HepG2 (cell line): ENCODE results near the gene IL1B. TPM values are rescaled to one million over a fixed set of nuclear protein-coding genes. Genes with fewer than 3 reads are reported as not detected.

Experiments used
- GATAD2A ChIP-seq: IDR thresholded peaks from 2 replicates; pipeline ENCODE4 v1.6.1; 2016
- NCOA5 ChIP-seq: sonication (generic); formaldehyde crosslinking; IDR thresholded peaks from 2 replicates; pipeline ENCODE4 v1.4.0; 2020; ENCODE audit warnings: missing genetic modification reagents
- NFATC3 ChIP-seq: sonication (generic); formaldehyde crosslinking; IDR thresholded peaks from 2 replicates; pipeline ENCODE4 v1.5.1; 2020; ENCODE audit warnings: mild to moderate bottlenecking, missing genetic modification reagents
- NR2F6 ChIP-seq, 2 experiments: IDR thresholded peaks; 2 replicates each; pipeline ENCODE4 v1.6.1; 2016; ENCODE audit warnings: antibody characterized with exemption in 1 of 2, mild to moderate bottlenecking in 1 of 2
- PRDM10 ChIP-seq: sonication (generic); formaldehyde crosslinking; IDR thresholded peaks from 2 replicates; pipeline ENCODE4 v1.4.0; 2020; ENCODE audit warnings: low read depth, missing genetic modification reagents
- SAFB2 ChIP-seq: sonication (generic); formaldehyde crosslinking; IDR thresholded peaks from 2 replicates; pipeline ENCODE4 v1.5.1; 2020; ENCODE audit warnings: missing genetic modification reagents, low read depth, mild to moderate bottlenecking, borderline replicate concordance
- SNAPC5 ChIP-seq: sonication (generic); formaldehyde crosslinking; IDR thresholded peaks from 2 replicates; pipeline ENCODE4 v1.8.1; 2023; ENCODE audit warnings: mild to moderate bottlenecking, missing genetic modification reagents, borderline replicate concordance
- SOX13 ChIP-seq, 3 experiments: fragments of 450-650 bp in 1 of 3; sonication (generic) in 1 of 3; formaldehyde crosslinking in 1 of 3; IDR thresholded peaks in 2 of 3; conservative IDR thresholded peaks in 1 of 3; 2 replicates each; pipeline versions ENCODE4 v1.5.0 to v1.6.1; 2016 to 2020; ENCODE audit warnings: antibody characterized with exemption in 1 of 3, mild to moderate bottlenecking in 1 of 3, missing compliant biosample characterization in 1 of 3, missing genetic modification reagents in 1 of 3, moderate library complexity in 1 of 3
- SOX5 ChIP-seq: IDR thresholded peaks from 2 replicates; pipeline ENCODE4 v1.6.1; 2016; ENCODE audit warnings: borderline replicate concordance
- U2AF1 ChIP-seq: fragments of 200-400 bp; formaldehyde crosslinking; optimal IDR thresholded peaks from 2 replicates; pipeline ENCODE3; 2017; ENCODE audit warnings: mild to moderate bottlenecking, low read depth, low read length
- XRCC5 ChIP-seq: fragments of 200-400 bp; formaldehyde crosslinking; optimal IDR thresholded peaks from 2 replicates; pipeline ENCODE3; 2017; ENCODE audit warnings: mild to moderate bottlenecking, low read length
- ZMYM4 ChIP-seq: sonication (generic); formaldehyde crosslinking; IDR thresholded peaks from 2 replicates; pipeline ENCODE4 v1.8.1; 2023; ENCODE audit warnings: mild to moderate bottlenecking, missing genetic modification reagents
- ZNF121 ChIP-seq: sonication (generic); formaldehyde crosslinking; IDR thresholded peaks from 2 replicates; pipeline ENCODE4 v1.5.0; 2020; ENCODE audit warnings: mild to moderate bottlenecking, missing genetic modification reagents
- ZNF549 ChIP-seq: sonication (generic); formaldehyde crosslinking; IDR thresholded peaks from 2 replicates; pipeline ENCODE4 v1.5.0; 2020; ENCODE audit warnings: missing genetic modification reagents
- ZNF841 ChIP-seq: sonication (generic); formaldehyde crosslinking; IDR thresholded peaks from 2 replicates; pipeline ENCODE4 v1.8.1; 2023; ENCODE audit warnings: missing genetic modification reagents, borderline replicate concordance
- polyA plus RNA-seq, 8 experiments: library from polyadenylated mRNA; depleted of rRNA in 3 of 8; stranded (reverse) in 7 of 8; unstranded in 1 of 8; fragments of >200 nt; fragmentation: Illumina TruSeq in 4 of 8; extraction: Trizol in 4 of 8; gene quantifications; 2 replicates each; pipeline versions ENCODE4 v1.2.1 to v1.2.3, GENCODE V29; 2011 to 2016; ENCODE audit warnings: low read depth in 4 of 8, missing spikeins in 1 of 8, mixed read lengths in 1 of 8; ENCODE audit not compliant: insufficient read depth in 1 of 8
- total RNA-seq, 5 experiments: library from RNA; depleted of rRNA; stranded (reverse); fragments of >200 nt; fragmentation: Illumina TruSeq; extraction: Trizol; gene quantifications; 2 replicates each; pipeline ENCODE4 v1.2.3, GENCODE V29; 2016; ENCODE audit warnings: low read depth in 1 of 5
- TF ChIP-seq, protein P1 (sequence below): sonication (generic); formaldehyde crosslinking; IDR thresholded peaks from 2 replicates; pipeline ENCODE4 v1.4.0; 2020; ENCODE audit warnings: missing genetic modification reagents, borderline replicate concordance
- TF ChIP-seq, protein P2 (sequence below): sonication (generic); formaldehyde crosslinking; IDR thresholded peaks from 2 replicates; pipeline ENCODE4 v1.4.0; 2020; ENCODE audit warnings: mild to moderate bottlenecking, missing genetic modification reagents

IL1B gene
- total and polyA plus RNA-seq, 2 of the 13 experiments (the other 11 are each of a cell fraction or from before 2014, with no cell fraction given), result 0.18 TPM; not detected in 1

DNA sequence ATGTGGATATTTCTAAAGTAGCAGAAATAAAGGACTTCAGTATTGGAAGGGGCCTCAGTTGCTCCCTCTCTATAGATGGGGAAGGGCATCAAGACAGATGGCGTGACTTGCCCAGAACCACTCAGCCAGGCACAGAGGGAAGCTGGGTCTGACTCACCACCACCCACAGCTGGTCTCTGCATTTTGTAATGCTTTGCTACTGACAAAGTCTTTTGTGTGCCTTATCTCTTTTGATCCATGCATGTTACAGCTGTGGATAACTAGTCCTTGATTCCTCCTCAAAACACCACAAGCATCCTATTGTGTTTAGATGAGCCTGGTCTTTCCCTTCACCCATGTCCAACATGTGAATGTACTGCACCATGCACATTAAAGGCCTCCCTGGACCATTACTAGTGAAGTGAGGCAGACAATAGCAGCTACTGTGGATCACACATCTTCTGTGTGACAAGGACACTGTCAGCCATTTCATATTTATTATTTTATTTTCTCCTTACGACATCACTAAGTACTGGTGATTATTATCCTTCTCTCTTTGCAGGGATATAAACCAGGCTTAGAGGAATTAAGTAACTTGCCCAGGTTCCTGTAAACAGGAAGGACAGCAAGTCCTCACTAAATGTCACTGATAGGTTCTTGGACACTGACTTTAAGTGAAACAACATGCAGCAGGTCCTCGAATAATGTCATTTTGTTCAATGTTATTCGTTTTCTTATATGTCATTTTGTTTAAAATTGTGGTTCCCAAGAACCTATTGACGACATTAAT lies 44.8 kb upstream of the IL1B start (continued):
- TF ChIP-seq, protein P1, sequence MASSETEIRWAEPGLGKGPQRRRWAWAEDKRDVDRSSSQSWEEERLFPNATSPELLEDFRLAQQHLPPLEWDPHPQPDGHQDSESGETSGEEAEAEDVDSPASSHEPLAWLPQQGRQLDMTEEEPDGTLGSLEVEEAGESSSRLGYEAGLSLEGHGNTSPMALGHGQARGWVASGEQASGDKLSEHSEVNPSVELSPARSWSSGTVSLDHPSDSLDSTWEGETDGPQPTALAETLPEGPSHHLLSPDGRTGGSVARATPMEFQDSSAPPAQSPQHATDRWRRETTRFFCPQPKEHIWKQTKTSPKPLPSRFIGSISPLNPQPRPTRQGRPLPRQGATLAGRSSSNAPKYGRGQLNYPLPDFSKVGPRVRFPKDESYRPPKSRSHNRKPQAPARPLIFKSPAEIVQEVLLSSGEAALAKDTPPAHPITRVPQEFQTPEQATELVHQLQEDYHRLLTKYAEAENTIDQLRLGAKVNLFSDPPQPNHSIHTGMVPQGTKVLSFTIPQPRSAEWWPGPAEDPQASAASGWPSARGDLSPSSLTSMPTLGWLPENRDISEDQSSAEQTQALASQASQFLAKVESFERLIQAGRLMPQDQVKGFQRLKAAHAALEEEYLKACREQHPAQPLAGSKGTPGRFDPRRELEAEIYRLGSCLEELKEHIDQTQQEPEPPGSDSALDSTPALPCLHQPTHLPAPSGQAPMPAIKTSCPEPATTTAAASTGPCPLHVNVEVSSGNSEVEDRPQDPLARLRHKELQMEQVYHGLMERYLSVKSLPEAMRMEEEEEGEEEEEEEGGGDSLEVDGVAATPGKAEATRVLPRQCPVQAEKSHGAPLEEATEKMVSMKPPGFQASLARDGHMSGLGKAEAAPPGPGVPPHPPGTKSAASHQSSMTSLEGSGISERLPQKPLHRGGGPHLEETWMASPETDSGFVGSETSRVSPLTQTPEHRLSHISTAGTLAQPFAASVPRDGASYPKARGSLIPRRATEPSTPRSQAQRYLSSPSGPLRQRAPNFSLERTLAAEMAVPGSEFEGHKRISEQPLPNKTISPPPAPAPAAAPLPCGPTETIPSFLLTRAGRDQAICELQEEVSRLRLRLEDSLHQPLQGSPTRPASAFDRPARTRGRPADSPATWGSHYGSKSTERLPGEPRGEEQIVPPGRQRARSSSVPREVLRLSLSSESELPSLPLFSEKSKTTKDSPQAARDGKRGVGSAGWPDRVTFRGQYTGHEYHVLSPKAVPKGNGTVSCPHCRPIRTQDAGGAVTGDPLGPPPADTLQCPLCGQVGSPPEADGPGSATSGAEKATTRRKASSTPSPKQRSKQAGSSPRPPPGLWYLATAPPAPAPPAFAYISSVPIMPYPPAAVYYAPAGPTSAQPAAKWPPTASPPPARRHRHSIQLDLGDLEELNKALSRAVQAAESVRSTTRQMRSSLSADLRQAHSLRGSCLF, result no peak
- TF ChIP-seq XRCC5 (no peak), NCOA5 (CRISPR knock-in tag) (no peak), SOX13 (IDR thresholded peaks at IDR 0.05) (no peak), SOX13 (CRISPR knock-in tag; conservative IDR thresholded peaks at IDR 0.05 in 1 of 2, IDR thresholded peaks at IDR 0.05 in 1 of 2) (peak in 1 of 2 experiments; percentile 87; a peak in 2 of 4 replicates), ZNF549 (CRISPR knock-in tag) (no peak), SAFB2 (CRISPR knock-in tag) (no peak), U2AF1 (no peak), SOX5 (CRISPR knock-in tag) (peak; percentile 91), ZNF121 (CRISPR knock-in tag) (no peak), ZMYM4 (no peak), NR2F6 (IDR thresholded peaks at IDR 0.05) (no peak), NR2F6 (CRISPR knock-in tag; IDR thresholded peaks at IDR 0.05) (no peak), SNAPC5 (CRISPR knock-in tag) (no peak), NFATC3 (CRISPR knock-in tag) (no peak), ZNF841 (no peak), GATAD2A (CRISPR knock-in tag) (peak; percentile 47; the same call in 1 of the 2 replicates), PRDM10 (CRISPR knock-in tag) (no peak)
- TF ChIP-seq, protein P2, sequence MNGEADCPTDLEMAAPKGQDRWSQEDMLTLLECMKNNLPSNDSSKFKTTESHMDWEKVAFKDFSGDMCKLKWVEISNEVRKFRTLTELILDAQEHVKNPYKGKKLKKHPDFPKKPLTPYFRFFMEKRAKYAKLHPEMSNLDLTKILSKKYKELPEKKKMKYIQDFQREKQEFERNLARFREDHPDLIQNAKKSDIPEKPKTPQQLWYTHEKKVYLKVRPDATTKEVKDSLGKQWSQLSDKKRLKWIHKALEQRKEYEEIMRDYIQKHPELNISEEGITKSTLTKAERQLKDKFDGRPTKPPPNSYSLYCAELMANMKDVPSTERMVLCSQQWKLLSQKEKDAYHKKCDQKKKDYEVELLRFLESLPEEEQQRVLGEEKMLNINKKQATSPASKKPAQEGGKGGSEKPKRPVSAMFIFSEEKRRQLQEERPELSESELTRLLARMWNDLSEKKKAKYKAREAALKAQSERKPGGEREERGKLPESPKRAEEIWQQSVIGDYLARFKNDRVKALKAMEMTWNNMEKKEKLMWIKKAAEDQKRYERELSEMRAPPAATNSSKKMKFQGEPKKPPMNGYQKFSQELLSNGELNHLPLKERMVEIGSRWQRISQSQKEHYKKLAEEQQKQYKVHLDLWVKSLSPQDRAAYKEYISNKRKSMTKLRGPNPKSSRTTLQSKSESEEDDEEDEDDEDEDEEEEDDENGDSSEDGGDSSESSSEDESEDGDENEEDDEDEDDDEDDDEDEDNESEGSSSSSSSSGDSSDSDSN (CRISPR knock-in tag), result no peak
